Measurements from ENCODE around the gene SNX5. TPM values are rescaled to one million over a fixed set of nuclear protein-coding genes. Genes with fewer than 3 reads are reported as not detected.
A peak's percentile ranks its signal among the peaks of the same experiment; 100 is the strongest.

Gene SNX5
- total and polyA plus RNA-seq, 2 of the 13 experiments (the other 11 are each of a cell fraction or from before 2014, with no cell fraction given) = 664 to 1,040 TPM

DNA sequence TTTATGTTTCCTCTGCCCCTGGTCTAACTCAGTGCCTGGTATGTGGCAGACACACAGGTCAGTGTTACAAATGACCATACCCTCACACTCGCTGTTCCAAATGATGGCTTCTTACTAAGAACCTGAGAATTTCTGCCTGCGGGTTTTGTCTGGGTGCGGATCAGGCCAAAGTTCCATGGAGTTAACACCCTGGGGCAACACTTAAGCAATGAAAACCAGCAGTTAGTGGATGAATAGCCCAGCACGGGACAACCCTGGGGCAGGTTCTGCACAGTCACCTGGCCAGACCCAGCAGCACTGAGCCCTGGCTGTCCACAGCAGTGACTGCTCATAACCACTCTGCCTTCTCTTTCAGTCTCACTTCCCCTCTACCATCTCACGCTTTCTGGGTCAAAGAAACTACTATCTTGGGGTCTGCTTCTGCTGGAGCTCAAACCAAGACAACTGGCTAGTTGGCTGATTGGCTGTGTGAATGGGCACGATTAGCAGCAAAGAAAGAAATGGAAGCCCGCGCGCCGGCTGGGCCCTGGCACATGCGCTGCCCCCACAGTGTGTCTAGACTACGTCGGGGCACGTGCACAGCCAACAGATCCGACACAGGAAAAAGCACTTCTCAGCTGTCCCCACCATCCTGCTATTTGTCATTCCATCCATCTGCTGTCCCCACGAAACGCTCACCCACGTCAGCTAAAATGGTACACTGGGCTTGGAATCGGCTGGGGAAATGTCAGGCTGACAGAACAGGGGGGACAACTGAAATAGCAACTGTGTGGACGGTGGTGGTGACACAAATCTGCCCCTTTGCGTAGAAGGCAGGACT, 36.8 kb upstream of the SNX5 start (continued):
- TF ChIP-seq, protein P1, sequence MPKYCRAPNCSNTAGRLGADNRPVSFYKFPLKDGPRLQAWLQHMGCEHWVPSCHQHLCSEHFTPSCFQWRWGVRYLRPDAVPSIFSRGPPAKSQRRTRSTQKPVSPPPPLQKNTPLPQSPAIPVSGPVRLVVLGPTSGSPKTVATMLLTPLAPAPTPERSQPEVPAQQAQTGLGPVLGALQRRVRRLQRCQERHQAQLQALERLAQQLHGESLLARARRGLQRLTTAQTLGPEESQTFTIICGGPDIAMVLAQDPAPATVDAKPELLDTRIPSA (CRISPR knock-in tag; IDR thresholded peaks at IDR 0.05; ENCODE audit: borderline replicate concordance) = no peak
- TF ChIP-seq UBTF (CRISPR knock-in tag; IDR thresholded peaks at IDR 0.05) (0 out of 2 replicates have a peak, but pooled peaks have one; percentile 27), ZNF136 (CRISPR knock-in tag; IDR thresholded peaks at IDR 0.05; ENCODE audit: low read depth) (0 out of 2 replicates have a peak, but pooled peaks have one; percentile 69), CBX2 (IDR thresholded peaks at IDR 0.05; ENCODE audit: low read depth, low read length) (no peak), CBX2 (CRISPR knock-in tag; IDR thresholded peaks at IDR 0.05; ENCODE audit: low read depth) (0 out of 2 replicates have a peak, but pooled peaks have one; percentile 41), ZNF709 (CRISPR knock-in tag; IDR thresholded peaks at IDR 0.05) (no peak), SIN3B (IDR thresholded peaks at IDR 0.05; ENCODE audit: low read length) (no peak), ZNF850 (CRISPR knock-in tag; conservative IDR thresholded peaks at IDR 0.05) (no peak), IKZF4 (CRISPR knock-in tag; IDR thresholded peaks at IDR 0.05; ENCODE audit: borderline replicate concordance, low read depth, not compliant biosample characterization) (no peak), SIX1 (CRISPR knock-in tag; IDR thresholded peaks at IDR 0.05; ENCODE audit: borderline replicate concordance) (no peak), ZNF230 (CRISPR knock-in tag; IDR thresholded peaks at IDR 0.05) (no peak), ZFP90 (CRISPR knock-in tag; IDR thresholded peaks at IDR 0.05; ENCODE audit: borderline replicate concordance) (0 out of 2 replicates have a peak, but pooled peaks have one; percentile 6), XRCC5 (optimal IDR thresholded peaks at IDR 0.05; ENCODE audit: low read length) (peak; percentile 40), CENPT (CRISPR knock-in tag; IDR thresholded peaks at IDR 0.05; ENCODE audit: low read depth) (no peak), ZNF83 (CRISPR knock-in tag; IDR thresholded peaks at IDR 0.05; ENCODE audit: borderline replicate concordance) (no peak), THYN1 (CRISPR knock-in tag; IDR thresholded peaks at IDR 0.05; ENCODE audit: borderline replicate concordance, low read depth) (no peak), EZH2 (conservative IDR thresholded peaks at IDR 0.05; ENCODE audit: low read depth, low read length) (no peak)
- TF ChIP-seq, protein P2, sequence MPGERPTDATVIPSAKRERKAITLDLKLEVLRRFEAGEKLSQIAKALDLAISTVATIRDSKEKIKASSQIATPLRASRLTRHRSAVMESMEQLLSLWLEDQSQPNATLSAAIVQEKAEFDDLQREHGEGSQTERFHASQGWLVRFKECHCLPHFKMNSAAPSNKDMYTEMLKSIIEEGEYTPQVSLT (CRISPR knock-in tag; IDR thresholded peaks at IDR 0.05; ENCODE audit: borderline replicate concordance, low read depth) = no peak
- TF ChIP-seq, protein P3, sequence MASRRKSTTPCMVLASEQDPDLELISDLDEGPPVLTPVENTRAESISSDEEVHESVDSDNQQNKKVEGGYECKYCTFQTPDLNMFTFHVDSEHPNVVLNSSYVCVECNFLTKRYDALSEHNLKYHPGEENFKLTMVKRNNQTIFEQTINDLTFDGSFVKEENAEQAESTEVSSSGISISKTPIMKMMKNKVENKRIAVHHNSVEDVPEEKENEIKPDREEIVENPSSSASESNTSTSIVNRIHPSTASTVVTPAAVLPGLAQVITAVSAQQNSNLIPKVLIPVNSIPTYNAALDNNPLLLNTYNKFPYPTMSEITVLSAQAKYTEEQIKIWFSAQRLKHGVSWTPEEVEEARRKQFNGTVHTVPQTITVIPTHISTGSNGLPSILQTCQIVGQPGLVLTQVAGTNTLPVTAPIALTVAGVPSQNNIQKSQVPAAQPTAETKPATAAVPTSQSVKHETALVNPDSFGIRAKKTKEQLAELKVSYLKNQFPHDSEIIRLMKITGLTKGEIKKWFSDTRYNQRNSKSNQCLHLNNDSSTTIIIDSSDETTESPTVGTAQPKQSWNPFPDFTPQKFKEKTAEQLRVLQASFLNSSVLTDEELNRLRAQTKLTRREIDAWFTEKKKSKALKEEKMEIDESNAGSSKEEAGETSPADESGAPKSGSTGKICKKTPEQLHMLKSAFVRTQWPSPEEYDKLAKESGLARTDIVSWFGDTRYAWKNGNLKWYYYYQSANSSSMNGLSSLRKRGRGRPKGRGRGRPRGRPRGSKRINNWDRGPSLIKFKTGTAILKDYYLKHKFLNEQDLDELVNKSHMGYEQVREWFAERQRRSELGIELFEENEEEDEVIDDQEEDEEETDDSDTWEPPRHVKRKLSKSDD (CRISPR knock-in tag; IDR thresholded peaks at IDR 0.05; ENCODE audit: low read depth) = no peak
- TF ChIP-seq, protein P4, sequence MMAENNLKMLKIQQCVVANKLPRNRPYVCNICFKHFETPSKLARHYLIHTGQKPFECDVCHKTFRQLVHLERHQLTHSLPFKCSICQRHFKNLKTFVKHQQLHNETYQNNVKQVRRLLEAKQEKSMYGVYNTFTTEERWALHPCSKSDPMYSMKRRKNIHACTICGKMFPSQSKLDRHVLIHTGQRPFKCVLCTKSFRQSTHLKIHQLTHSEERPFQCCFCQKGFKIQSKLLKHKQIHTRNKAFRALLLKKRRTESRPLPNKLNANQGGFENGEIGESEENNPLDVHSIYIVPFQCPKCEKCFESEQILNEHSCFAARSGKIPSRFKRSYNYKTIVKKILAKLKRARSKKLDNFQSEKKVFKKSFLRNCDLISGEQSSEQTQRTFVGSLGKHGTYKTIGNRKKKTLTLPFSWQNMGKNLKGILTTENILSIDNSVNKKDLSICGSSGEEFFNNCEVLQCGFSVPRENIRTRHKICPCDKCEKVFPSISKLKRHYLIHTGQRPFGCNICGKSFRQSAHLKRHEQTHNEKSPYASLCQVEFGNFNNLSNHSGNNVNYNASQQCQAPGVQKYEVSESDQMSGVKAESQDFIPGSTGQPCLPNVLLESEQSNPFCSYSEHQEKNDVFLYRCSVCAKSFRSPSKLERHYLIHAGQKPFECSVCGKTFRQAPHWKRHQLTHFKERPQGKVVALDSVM (CRISPR knock-in tag; IDR thresholded peaks at IDR 0.05) = no peak; the same call in 1 of the 2 replicates
